Dermis microvascular lymphatic vessel endothelial cell (primary cell): ENCODE data around the gene PLEKHG5. TPM values are rescaled to one million over a fixed set of nuclear protein-coding genes. Genes with fewer than 3 reads are reported as not detected.
"Not testable (repeated sequence)": the region's sequence is repeated elsewhere in the genome, so short reads cannot be mapped to it uniquely, and the experiment has no call there.

Experiments
- DNase-seq, 2 donors: peaks; one replicate each; pipeline versions ENCODE4 v3.0.0 to v3.0.0-alpha.2; 2010; ENCODE audit warnings: low read depth in 2 of 2
- total RNA-seq: library from RNA; depleted of rRNA; stranded (reverse); fragments of >200 nt; gene quantifications from 2 replicates; pipeline ENCODE4 v1.2.1, GENCODE V29; 2014

PLEKHG5 gene
- total RNA-seq, 1 donor from 2014 or later, result 21.2 TPM

GRCh38 chr1:6428453-6428852, 63.0 kb downstream of the PLEKHG5 start:
- not testable (repeated sequence) for DNase-seq

- no peak for DNase-seq
Observed at GRCh38 chr1:6427441-6428390, 63.8 kb downstream of the PLEKHG5 start.

GRCh38 chr1:6426972-6427350, 64.5 kb downstream of the PLEKHG5 start:
- no peak for DNase-seq

- DNase-seq, result no peak
Observed at GRCh38 chr1:6426277-6426971, 65.0 kb downstream of the PLEKHG5 start.

GRCh38 chr1:6425658-6426057, 65.8 kb downstream of the PLEKHG5 start:
- no peak for DNase-seq

GRCh38 chr1:6424619-6425593, 66.6 kb downstream of the PLEKHG5 start, which contains the start of gene ESPN:
Gene ESPN, plus strand, starts transcription at chr1:6424776. Its CDS starts 180 bp downstream, at chr1:6424956.
- DNase-seq, result peak in 1 of 2 donors; percentile 41

- no peak for DNase-seq
Observed at GRCh38 chr1:6424000-6424565, 67.4 kb downstream of the PLEKHG5 start.

- DNase-seq, result peak; percentile 81 to 88
Observed at GRCh38 chr1:6423321-6423999, 68.0 kb downstream of the PLEKHG5 start.

GRCh38 chr1:6421266-6421665, 70.2 kb downstream of the PLEKHG5 start:
- no peak for DNase-seq

GRCh38 chr1:6420454-6421042, 70.9 kb downstream of the PLEKHG5 start:
- peak in 1 of 2 donors; percentile 19 for DNase-seq

GRCh38 chr1:6419804-6420453, 71.5 kb downstream of the PLEKHG5 start, which contains the start of gene HES2:
Gene HES2, minus strand, starts transcription at chr1:6419919. Its CDS starts 99 bp downstream, at chr1:6419820.
- DNase-seq, result peak in 1 of 2 donors; percentile 48

- peak in 1 of 2 donors; percentile 40 for DNase-seq
Observed at GRCh38 chr1:6419397-6419803, 72.1 kb downstream of the PLEKHG5 start.

- DNase-seq, result peak in 1 of 2 donors; percentile 29
Observed at GRCh38 chr1:6418668-6419396, 72.6 kb downstream of the PLEKHG5 start.

GRCh38 chr1:6417961-6418667, 73.4 kb downstream of the PLEKHG5 start:
- no peak for DNase-seq
